ENCODE measurements around the gene FALEC.

- TF ChIP-seq, protein P1, sequence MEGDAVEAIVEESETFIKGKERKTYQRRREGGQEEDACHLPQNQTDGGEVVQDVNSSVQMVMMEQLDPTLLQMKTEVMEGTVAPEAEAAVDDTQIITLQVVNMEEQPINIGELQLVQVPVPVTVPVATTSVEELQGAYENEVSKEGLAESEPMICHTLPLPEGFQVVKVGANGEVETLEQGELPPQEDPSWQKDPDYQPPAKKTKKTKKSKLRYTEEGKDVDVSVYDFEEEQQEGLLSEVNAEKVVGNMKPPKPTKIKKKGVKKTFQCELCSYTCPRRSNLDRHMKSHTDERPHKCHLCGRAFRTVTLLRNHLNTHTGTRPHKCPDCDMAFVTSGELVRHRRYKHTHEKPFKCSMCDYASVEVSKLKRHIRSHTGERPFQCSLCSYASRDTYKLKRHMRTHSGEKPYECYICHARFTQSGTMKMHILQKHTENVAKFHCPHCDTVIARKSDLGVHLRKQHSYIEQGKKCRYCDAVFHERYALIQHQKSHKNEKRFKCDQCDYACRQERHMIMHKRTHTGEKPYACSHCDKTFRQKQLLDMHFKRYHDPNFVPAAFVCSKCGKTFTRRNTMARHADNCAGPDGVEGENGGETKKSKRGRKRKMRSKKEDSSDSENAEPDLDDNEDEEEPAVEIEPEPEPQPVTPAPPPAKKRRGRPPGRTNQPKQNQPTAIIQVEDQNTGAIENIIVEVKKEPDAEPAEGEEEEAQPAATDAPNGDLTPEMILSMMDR (IDR thresholded peaks at IDR 0.05; ENCODE audit: low read depth, low read length) = no peak
- TF ChIP-seq, protein P2, sequence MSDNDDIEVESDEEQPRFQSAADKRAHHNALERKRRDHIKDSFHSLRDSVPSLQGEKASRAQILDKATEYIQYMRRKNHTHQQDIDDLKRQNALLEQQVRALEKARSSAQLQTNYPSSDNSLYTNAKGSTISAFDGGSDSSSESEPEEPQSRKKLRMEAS (IDR thresholded peaks at IDR 0.05; ENCODE audit: low read depth, low read length) = no peak
These were observed 47.9 kb downstream of the FALEC start for GRCh38 chr1:150563340-150564038.

Measured in NB4 (cell line).